Stimulated activated CD8-positive, alpha-beta memory T cell treated with anti-CD3 and anti-CD28 coated beads, Interleukin-12 subunit alpha, Interleukin-12 subunit beta, amount 100 ng/mL, for 4 hours (primary cell): ENCODE measurements around the gene MRPL50.

Source experiments
- DNase-seq: peaks from one replicate; pipeline ENCODE4 v3.0.0-alpha.2; 2020; ENCODE audit warnings: low read depth

MRPL50 gene

DNA sequence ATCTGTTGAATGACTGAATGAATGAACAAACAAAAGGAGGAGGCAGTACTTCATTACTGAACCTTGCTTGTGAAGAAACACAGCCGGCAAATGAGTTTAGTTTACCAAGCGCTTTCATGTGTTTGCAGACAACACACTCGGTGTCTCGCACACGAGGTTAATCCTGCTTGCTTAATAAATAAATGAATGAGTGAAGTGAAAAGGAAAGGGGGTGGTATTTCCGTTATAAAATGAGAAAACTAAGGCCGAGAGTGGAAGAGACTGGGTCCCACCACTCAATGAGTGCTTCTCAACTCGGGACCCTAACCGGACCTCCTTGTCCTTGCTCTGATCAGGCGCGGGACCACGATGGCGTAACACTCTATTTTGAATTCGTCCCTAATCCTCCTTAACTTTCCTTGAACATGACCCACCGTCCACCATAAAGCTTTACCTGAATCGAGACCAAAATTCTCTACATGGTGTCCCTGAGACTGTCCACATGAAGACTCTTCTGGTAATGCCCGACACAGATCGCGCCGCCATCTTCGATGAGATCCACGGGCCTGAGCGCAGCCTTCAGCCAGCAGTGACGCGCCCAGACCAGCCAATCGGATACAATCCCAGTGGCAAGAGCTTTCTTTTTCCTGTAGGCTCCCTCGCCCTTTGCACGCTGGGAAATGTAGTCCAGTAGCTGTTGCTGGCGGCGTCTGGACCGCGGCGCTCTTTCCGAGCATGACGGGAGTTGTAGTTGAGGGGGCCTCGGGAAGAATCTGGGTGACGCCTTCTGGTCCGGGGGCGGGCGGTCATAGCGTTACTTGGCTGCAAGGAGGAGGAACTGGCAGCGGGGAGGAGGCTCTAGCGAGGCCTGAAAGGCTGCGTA is at the start of gene MRPL50, which contains the start of gene ZNF189:
Gene MRPL50, minus strand, starts transcription at position 551 of the 862 bp plus-strand sequence. Its CDS starts 26 bp downstream, at position 525.
Gene ZNF189, plus strand, starts transcription at position 784 of the 862 bp plus-strand sequence. CDS start 306 bp downstream, outside the sequence.
- DNase-seq, result peak; percentile 91

DNA sequence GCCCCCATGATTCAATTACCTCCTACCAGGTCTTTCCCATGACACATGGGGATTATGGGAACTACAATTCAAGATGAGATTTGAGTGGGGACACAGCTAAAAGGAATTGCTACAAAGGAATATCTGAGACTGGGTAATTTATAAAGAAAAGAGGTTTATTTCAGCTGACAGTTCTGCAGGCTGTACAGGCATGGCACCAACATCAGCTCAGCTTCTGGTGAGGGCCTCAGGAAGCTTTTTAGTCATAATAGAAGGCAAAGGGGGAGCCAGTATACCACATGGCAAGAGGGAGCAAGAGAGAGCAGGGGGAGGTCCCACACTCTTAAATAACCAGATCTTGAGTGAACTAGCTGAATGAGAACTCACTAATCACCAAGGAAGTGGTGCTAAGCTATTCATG is 48.3 kb upstream of the MRPL50 start:
- DNase-seq, result no peak

DNA sequence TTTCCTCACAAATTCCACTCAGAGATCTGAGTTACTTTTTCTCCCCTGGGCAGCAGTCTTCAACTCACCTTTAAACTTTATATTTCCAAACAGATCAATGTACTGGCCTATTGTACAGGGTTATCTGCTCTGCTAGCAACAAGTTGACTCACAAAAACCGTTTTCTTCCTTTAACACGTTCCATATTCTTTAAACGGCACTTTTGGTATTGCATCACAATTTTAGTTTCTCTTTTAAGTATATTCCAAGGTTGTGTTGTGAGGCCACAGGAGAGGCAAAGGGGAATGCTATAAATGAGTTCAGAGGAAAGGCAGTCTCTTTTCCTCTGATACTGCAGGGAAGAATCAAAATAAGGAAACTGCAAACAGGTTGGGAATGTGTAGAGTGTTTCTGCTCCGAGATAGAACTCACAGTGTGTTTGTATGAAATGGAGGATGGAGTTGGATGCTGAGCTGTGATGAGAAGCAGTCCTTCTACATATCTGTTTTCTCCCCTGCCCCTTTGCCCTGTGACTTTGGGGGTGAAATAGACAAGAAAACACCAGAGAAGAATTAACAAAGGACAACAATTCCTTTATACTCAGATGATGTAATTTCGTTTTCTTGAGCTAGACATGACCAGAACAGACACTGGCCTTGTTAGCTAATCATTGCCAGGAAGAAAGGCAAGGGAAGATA is 47.1 kb upstream of the MRPL50 start:
- DNase-seq, result no peak

DNA sequence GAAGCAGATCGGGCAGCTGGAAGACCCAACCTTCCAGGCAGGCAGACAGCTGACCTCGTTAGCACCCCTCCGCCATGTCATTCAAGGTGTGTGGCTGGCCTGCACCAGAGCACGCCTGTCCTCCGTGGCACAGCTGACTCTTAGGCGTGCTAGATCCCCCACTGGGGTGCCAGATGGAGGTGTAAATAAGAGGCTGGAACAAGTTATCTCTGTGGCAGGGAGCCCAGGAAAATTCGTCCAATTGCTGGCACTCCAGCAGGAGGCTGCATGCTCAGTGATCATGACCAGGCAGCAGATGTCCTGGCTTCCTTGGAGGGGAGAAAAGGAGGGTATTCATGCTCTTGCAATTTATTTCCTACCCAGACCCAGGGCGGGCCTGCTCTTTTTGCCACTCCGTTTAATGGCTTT is 45.0 kb upstream of the MRPL50 start:
- DNase-seq, result no peak

DNA sequence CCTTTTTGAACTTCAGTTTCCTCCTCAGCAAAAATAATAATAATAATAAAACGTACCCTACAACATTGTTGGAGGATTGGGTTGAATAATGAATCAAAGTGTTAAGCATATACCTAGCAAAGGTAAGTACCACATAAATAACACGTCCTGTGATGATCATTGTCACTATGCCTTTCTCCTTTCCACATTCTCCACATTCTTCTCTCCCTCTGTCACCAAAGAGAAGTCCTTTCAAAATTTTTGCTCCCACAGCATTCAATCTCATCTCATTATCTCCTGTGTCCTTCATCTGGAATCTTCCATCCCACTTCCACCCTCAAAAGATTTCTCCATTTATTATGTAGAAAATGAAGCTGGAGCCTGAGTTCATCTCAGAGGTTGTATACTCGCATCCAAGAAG is 44.3 kb upstream of the MRPL50 start:
- DNase-seq, result no peak

DNA sequence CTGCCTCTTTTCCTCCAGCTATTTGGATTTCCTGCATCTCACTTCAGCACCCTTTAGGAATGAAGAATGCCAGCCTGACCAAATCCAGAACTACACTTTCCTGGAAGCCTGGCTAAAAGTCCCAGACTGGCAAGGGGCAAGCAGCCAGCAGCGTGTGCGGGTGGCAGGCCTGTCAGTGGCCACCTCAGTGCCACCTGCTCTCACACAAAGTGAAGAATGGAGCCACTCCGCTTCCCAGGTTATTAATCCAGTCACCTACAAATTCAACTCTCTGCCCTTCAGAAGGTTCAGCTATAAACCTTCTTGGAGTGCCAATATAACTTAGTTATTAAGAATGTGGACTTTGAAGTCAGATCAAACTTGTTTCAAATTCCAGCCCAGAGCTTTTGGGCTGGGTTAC is 43.9 kb upstream of the MRPL50 start:
- DNase-seq, result no peak

DNA sequence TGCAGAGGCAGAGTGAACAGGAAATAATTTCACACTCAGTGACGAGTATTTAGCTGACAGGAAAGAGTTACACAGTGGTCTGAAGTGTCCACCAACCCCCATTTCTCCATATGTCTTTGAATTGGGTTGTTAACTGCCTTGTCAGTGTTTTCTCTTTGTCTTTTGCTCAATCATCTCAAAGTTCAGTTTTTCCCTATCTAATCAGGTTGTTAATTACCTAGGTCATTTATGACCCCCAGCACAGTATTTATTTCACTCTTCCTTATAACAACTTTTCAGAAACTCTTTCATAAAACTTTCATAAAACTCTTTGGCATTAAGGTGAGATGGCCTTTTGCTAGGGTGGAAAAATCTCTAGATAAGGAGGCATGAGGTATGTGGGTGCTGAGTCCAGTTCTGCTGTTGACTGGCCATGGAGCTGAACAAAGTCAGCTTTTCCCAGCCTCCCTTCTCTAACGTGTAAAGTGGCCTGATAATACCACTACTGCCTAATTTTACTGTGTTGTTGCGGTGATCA is 42.4 kb upstream of the MRPL50 start:
- DNase-seq, result no peak

DNA sequence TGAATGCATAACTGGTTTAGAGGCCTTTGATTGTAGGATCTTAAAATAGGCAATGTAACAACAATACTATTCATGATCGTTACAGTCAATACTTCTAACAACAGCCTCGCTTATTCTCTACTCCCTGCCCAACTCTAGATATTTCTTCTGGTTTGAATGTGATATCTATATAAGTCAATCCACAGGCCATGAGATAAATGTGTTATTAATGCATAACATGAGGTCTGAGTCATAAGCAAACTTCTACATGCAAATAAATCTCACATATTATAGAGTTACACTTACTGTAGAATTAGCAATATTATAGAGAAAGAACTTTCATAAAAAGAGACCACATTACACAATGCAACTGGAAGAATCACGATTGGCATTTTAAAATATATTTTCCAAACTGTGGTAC is 40.1 kb upstream of the MRPL50 start:
- no peak for DNase-seq

DNA sequence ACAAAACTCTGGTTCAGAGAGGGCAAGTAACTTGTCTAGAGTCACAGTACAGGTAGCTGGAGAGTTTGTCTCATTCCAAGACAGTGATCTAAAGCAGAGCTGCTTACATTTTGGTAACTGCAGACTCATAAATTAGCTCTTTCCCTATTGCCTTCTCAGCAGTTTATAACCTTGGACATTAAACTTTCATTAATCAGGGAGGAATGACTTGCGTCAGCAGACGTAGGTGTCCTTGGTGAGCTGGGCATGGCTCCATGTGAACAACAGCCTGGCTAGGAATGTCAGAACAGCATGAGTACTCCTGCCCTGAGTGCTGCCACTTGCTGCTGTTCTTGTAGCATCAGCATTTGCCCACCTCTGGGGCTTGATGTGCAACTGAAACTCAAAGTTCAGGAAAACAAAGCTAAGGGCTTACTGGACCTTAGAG is 39.4 kb upstream of the MRPL50 start:
- DNase-seq, result no peak

DNA sequence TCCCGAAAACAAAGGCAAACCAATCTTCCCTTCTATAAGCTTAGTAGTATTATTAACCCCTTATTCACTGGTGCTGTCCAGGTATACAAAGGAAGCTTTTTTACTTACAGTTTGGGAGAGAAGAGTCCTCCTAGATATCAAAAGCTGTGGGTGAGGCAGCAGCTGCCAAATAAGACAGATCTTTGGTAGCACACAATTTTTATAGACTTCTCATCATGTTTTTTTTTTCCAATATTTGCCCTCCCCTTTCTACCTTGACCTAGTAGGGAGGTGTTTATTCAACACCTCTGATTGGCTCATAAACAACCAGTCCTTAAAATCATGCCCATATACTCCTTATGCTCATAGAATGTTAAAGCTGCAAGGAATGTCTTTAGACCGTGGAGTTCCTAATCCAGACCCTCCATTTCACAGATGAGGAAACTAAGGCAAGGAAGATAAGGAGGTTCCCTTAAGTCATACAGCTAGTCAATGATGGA is 37.2 kb upstream of the MRPL50 start, which contains the start of gene ALDOB:
Gene ALDOB, minus strand, starts transcription at position 174 of the 479 bp plus-strand sequence. CDS start 4,887 bp downstream, outside the sequence.
- no peak for DNase-seq

DNA sequence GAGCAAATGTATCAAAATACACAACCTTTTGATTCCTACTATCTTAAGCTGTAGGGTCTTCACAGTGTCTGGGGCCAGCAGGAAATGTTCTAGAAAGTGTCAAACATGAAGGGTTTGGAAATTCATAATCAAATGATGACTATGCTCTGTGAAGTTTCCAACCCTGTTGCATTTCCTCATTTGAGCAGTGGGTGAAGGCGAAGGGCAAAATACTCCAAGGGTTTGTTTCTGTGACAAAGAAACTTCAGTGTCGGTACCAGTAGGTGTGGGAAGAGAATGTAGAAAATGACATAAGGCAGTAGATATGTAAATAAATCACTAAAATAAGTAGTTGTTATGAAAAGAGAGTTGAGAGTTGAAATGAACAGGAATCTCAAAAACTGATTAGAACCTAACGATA is 36.6 kb upstream of the MRPL50 start:
- no peak for DNase-seq

DNA sequence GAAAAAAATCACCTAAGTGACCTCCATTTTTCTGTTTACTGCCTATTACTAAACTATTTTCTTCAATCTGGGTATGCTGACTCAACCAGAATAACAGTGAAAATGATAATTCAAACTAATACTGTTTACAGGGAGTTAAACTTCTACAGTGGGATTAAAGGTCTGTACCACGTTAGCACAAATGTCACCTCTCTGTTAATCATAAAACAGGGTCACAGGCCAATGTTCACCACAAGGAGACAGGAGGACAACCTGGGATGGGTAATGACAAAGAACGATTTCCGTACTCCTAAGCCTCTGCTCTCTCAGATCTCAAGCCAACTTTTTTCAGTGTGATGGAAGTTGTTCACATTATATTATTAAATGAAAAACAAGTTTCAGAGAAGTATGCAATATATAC is 34.8 kb upstream of the MRPL50 start:
- DNase-seq, result no peak

DNA sequence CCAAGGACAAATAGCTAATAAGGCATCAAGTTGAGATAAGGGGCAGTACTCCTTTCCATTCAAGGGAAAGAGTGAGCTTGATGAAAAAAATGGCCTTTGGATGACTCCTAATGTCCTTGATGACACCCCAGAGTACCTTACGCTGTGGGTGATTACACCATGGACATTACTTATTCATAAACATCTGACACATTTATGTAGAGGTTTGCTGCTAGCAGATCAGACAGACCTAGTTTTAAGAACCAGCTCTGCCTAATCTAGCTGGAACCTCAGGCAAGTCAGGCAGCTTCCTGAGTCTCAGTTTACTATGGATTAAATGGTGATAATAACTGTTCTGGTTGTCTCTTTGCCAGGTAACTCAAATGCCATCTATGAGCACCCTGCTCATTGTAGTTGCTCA is 34.3 kb upstream of the MRPL50 start:
- DNase-seq, result no peak

DNA sequence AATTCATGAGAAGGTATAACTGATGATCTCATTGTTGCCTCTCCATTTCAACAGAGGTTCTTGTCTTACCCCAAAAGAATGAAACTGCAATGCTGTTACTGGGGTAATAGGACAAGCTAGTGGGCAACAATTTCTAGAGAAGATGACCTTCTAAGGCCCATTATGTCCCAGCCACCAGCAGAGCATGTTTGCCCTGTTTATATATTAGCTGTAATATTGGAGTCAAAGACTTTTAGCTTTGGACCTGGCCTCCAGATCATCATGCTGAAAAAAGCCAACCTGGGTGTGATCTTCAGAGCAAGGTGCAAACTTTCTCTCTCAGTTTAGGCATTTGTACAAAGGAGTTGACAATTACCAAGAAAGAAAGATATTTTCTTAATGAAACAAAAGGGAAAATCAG is 33.8 kb upstream of the MRPL50 start:
- DNase-seq, result no peak

DNA sequence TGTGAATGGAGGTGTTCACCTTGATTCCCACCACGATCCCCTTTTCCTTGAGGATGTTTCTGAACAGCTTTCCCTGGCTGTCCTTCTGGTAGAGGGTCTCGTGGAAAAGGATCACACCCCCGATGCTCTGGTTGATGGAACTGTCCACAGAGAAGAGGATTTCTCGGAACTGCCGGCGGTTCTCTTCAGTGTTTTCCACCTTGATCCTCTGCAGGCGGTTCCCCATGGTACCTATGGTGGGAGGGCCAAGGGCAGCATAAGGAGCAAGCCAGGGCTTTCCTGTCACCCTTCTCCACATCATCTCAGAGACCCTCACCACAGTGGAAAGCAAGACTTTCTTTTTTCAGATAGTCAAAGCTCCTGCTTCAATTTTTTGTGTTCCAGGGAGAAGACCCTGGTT is 31.3 kb upstream of the MRPL50 start:
- DNase-seq, result no peak

DNA sequence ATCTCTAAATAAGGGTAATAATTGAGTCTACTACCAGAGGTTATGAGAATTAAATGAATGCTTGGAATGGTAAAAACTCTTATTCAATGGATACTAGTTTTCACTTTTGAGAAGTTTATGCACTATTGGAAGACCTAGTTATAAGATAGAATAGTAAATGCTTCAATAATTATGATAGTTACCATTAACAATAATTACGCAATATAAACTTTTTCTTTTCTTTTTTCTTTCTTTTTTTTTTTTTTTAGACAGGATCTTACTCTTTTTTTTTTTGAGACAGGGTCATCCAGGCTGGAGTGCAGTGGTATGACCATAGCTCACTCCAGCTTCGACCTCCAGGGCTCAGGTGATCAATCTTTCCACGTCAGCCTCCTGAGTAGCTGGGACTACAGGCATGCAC is 30.5 kb upstream of the MRPL50 start:
- no peak for DNase-seq

DNA sequence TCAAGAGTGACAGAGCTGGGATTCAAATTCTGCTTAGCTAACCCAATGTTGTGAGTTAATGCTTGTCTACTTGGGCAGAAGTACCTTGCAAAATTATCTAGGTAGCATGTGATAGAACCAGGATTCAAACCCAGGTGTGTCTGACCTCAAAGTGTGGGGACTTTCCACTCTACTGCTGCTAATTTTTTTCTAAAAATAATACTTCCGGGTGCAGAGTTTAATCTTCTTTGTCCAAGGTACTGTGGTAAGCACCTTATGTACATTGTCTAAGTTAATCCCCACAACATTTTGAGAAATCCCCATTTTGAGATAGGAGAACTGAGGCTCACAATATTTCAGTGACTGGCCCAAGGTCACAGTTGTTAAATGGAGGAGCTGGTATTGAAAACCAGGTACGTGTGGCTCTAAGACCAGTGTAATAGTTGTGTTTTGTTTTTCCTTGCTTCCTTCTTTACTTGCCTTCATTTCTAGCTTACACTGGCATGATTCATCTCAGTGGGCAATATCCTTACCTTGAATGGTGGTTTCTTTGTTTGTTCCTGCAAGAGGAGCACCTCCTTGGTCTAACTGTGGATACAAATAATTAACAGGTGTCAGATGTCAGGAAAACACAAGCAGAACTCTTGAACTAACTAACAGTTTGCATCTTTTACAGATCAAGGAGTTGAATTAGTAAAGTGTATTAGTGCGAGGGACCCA is 29.7 kb upstream of the MRPL50 start:
- DNase-seq, result no peak

DNA sequence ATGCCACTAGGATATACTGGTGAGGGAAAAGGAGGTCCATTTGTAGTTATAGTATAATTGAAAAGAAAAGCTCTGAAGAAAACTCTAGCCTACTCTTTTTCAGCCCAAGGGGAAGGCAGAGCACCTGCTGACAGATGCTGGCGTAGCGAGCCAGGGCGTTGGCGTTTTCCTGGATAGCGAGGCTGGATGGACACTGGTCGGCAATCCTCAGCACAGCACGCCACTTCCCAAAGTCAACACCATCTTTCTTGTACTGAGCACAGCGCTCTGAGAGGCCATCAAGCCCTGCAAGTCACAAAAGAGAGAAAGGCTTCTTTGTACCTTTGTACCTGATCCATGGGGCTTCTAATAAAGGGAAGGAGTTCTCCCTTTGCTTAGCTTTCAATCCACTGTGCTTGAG is 28.9 kb upstream of the MRPL50 start:
- no peak for DNase-seq

DNA sequence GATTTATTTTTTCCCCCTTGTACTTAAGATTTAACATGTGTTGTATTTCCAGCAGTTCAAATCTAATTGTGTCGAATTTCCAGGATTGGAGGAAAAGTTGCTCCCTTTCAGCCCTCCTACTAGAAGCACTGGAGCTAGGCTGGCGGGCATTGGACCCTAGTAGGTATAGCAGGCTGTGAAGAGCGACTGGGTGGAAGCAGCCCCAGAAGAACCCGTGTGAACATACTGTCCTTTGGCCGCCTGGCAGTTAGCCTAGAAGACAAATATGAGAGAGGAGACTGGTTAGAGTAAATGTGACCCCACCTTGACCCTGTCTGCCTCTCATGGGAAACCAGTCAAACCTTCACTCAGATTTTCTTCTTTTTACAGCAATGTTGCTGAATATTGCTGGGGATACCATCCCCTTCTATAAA is 23.2 kb upstream of the MRPL50 start:
- no peak for DNase-seq

DNA sequence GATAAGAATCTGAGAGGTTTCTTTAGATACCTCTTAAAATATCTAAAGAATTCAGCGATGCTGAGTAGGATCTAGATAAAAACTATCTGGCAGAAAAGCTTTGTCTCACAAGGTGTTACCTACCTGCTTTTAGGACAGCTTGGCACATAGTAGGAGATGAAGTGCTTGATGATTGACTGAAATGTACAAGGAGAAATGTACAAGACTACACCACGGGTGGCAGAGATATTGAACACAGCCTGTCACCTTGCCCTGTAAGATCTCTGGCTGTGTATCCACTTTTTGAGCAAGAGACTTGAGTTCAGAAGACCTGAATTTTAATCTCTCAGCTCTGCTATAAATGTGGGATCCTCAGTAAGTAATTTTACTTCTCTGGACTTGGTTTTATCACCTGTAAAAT is 21.4 kb upstream of the MRPL50 start:
- no peak for DNase-seq

DNA sequence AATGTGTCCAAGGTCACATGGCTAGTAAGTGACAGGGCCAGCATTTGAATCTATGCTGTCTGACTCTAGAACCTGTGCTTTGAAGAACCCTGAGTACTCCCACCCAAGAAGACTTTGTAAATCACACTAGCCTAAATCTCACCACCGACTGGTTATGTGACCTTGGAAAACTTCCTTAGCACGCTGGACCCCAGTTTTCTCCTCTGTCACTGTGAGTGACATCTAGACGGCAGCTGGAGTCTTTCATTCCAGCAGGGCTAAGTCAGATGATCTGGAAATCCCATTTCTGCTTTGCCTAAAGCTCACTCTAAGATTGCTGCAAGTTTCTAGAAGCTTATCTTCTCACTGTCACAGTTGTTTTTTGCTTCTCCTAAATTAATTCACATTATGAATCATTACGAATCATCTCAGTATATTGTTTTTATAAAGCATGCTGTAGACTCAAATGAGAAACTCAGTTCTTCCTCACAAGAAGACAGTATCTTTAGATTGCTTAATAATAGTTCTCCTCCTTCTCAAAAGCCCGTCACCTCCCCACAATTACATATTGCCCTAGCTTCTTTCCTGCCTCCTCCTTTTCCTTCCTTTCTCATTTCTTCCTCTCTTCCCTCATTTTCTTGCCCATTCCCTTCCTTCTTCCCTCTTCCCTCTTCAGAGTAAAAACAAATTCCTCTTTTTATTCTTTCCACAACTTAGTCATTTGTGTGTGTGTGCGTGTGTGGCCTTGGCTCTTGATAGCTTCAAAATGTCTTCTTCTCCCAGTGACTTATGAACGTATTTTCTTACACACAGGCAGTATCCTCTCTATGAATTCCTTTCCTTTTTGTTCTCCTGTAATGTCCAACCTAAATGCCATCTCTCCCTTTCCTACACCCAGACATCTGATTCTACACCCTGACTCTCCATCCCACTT is 20.4 kb upstream of the MRPL50 start:
- no peak for DNase-seq
